Measurements from ENCODE around the gene TPI1.
"Not testable (repeated sequence)": the region's sequence is repeated elsewhere in the genome, so short reads cannot be mapped to it uniquely, and the experiment has no call there.

The TPI1 gene

DNA sequence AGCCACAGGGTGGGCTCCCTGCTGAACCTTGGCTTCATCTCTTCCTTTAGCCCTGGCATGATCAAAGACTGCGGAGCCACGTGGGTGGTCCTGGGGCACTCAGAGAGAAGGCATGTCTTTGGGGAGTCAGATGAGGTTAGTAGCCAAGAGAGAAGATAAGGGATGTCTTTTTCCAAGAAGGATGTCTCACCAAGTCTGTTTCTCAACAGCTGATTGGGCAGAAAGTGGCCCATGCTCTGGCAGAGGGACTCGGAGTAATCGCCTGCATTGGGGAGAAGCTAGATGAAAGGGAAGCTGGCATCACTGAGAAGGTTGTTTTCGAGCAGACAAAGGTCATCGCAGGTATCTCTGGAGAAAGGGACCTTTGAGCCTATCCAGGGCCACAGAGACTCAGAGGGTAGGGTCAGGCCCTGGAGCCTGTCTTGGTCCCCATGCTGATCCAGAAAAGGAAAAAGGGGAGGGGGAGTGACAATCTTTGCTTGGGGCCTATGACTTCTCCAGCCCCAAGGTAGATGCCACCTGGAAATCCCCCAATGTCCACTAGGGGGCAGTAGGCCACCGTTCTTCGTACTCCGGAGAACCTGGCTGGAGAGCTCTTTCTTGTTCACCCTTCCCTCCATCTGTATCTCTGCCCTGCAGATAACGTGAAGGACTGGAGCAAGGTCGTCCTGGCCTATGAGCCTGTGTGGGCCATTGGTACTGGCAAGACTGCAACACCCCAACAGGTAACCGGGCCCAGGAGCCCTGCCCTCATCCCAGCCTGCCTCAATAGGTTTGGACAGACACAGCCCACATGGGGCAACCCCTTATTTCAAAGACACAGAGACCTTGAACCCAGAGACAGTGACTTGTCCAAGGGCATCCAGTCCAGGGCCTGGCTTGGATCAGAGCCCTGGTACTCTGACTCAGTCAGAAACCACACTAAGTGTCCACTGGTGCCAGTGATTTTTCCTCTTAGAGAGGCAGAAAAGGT is 2.0 kb downstream of the TPI1 start:
- DNase-seq (ENCODE audit: low read depth in 2 of 2), result peak; percentile 58 to 61

DNA sequence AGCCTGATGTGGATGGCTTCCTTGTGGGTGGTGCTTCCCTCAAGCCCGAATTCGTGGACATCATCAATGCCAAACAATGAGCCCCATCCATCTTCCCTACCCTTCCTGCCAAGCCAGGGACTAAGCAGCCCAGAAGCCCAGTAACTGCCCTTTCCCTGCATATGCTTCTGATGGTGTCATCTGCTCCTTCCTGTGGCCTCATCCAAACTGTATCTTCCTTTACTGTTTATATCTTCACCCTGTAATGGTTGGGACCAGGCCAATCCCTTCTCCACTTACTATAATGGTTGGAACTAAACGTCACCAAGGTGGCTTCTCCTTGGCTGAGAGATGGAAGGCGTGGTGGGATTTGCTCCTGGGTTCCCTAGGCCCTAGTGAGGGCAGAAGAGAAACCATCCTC is 3.0 kb downstream of the TPI1 start:
- not testable (repeated sequence) for DNase-seq (ENCODE audit: low read depth in 2 of 2)

DNA sequence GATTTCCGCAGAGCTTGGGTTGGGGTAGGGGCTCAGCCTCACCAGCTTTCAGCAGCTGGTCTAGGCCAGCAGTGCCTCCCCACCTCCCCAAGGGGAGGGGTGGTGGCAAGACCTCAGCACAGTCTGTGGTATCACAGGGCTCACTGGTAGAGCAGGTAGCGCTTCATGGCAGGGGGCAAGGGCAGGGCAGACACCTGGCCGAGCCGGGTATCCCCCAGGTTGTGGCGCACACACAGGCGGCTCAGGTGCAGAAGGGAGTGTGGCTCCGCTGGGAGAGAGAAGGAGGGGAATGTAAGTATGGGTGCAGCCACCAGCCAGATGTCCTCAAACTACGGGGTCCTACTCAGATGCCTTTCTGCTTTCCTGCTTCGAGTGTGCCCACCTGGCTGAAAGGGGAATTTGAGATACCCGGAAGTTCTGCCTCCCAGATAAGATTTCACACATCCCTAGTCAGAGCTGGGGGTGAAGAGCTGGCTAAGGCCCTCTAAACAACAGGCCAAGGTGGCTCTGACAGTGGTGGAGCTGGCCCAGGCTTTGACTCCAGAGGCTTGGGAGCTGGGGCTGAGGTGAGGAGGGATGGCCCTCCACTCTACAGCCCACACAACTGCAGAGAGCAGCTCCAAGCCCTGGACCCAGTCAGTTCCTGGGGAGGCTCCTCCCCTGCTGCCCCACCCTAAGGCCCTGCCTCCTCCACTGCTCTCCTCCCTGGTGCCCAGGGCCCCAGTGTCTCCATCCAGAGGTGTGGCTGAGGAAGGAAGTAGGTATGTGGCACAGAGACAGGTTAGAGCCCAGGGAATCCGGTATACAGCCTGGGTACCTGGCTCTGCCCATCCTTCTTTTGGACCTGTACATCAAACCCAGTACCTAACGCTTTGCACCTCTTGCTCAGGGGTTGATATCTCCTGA is 4.0 kb downstream of the TPI1 start:
- DNase-seq (ENCODE audit: low read depth in 2 of 2), result no peak

DNA sequence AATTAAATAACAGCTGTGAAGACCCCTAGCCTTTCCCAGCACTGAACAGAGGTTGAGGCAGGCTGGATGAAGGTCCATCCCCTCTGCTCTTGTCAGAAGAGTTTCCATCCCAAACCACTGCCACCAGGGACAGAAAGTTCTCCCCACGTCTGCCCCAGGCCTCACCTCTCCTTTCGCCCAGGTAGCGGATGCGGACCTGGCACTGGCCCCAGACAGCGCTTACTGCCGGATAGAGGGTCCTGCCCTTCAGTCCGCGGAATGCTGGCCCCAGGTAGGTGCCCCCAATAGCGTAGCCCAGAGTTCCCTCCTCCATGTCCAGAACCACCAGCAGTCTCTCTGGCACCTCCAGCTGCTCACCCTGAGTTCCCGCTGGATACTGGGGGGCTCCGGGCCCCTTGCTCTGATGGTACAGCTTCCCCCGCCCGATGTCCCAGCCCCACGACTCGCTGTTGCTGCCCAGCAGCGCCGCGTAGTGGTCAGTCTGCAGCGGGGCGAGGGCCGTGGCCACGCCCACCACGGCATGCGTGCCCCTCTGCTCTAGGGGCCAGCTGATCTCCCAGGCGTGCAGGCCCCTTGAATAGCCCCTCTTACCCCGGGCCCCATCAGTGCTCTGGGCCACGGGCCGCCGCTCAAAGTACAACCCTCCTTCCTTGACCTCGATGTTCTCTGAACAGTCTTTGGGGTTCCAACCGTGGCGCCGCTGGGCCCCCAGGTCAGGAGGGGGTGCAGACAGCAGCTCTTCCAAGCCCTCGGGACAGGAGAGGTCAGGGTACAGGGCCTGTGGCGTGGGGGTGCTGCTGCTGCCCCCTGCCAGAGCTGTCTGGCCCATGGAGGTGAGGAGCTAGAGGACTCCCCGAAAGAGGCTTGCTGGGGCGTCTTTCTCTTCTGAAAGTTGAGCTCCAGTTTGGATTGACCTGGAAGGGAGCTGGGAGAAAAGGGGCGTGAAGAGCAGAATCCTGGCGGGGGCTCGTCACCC is 5.0 kb downstream of the TPI1 start:
- peak; percentile 77 to 81 for DNase-seq (ENCODE audit: low read depth in 2 of 2)

DNA sequence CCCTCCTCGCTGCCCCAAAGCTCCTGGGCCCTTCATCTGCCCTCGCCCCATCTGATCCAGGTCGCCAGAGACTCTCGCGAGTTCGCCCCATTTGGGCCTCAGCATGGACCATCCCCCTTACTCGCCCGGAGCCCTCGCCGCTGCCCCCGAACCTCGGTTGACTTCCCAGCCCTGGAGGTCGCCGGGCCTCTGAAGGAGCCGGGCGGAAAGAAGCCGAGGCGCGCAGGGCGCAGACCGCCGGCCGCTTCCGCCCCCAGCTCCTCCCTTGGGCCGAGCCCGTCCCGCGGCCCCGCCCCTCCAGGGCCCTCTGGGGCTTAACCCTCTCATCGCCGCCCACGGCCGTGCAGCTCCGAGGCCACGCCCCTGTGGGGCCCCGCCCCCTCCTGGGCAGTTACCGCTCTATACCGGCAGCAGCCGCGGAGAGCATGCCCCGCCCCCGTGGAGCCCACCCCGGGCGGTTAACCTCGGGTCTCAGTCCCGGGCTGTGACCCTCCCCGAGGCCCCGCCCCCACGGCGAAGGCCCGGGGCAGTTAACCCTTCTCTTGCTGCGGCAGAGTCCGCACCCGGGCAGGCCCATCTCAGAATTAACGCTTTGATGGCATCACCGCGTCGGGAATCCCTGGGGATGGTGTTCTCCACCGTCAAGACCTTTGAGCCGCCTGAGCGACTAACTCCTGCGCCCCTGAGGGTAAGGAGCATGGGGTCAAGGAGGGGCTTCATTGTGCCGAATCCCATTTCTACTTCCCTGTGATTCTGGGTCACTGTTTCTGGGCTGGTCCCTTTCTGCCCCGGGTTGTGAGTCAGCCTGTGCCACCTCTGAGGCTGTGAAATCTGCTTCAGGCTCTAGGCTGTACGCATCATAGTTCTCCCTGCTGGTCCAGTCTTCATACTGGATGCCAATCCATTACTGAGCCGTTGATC is 6.0 kb downstream of the TPI1 start, which contains the start of gene SPSB2:
Gene SPSB2, minus strand, starts transcription at position 210 of the 921 bp plus-strand sequence. CDS start 402 bp downstream, outside the sequence.
- peak; percentile 99 for DNase-seq (ENCODE audit: low read depth in 2 of 2)

DNA sequence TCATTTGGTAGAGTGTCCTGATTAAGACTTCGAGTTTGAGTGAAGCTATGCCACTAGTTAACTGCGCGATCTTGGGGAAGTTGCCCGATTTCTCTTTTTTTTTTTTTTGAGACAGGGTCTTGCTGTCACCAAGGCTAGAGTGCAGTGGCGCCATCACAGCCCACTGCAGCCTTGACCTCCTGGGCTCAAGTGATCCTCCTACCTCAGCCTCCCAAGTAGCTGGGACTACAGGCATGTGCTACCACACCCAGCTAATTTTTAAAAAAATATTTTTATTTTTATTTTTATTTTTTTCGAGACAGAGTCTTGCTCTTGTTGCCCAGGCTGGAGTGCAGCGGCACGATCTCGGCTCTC is 6.7 kb downstream of the TPI1 start:
- not testable (repeated sequence) for DNase-seq (ENCODE audit: low read depth in 2 of 2)

DNA sequence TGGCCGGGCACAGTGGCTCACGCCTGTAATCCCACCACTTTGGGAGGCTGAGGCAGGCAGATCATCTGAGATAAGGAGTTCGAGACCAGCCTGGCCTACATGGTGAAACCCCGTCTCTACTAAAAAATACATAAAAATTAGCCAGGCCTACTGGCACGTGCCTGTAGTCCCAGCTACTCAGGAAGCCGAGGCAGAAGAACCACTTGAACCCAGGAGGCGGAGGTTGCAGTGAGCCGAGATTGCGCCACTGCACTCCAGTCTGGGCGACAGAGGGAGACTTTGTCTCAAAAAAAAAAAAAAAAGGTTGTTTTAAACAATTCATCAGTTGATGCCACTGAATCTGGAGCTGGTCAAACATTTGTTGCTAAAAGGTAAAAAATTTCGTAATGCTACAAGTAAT is 12.5 kb downstream of the TPI1 start:
- DNase-seq (ENCODE audit: low read depth in 2 of 2), result not testable (repeated sequence)

DNA sequence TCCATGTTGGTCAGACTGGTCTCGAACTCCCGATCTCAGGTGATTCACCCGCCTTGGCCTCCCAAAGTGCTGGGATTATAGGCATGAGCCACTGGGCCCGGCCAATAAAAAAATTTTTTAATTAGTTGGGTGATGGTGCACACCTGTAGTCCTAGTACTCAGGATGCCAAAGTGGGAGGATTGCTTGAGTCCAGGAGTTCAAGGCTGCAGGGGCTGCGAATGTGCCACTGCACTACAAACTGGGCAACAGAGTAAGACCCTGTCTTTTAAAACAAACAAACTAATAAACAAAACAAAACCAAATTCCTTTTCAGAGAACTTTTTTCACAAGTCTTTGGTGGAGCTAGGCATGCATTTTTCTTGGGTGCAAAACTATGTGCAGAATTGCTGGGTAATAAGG is 15.9 kb downstream of the TPI1 start:
- DNase-seq (ENCODE audit: low read depth in 2 of 2), result no peak

DNA sequence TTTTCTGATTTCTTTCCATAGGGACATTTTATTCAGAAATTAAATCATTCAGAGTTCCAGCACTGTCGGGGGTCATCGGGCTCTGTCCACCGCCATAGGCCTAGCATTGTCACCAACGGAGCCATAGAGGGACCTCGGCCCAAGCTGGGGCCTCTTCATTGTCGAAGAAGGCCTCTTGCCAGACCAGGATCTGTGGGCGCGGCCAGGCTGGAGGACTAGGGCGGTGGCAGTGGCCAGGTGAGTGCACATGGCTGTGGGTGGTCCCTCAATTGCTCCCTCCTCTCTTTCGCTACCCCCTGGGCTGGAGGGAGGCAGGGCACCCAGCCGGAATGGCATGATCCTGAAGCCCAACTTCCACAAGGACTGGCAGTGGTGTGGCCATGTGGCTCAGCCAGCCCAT is 16.4 kb downstream of the TPI1 start:
- DNase-seq (ENCODE audit: low read depth in 2 of 2), result no peak

DNA sequence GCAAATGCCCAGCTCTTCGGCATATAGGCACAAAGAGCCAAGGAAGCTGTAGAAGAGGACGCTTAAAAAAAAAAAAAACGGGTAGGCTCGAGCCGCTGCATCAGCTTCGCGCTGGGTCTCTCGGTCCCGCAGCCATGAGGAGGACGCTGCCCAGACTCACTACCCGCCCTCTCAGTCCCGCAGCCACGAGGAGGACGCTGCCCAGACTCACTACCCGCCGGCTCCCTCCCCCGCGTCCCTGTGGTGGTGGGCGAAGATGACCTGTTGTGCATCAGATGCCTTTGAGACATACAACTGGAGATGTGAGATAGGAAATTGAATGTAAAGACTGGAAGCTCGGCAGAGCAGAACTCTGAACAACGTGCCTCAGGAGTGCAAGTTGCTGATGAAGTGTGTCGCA is 17.2 kb downstream of the TPI1 start:
- DNase-seq (ENCODE audit: low read depth in 2 of 2), result no peak

DNA sequence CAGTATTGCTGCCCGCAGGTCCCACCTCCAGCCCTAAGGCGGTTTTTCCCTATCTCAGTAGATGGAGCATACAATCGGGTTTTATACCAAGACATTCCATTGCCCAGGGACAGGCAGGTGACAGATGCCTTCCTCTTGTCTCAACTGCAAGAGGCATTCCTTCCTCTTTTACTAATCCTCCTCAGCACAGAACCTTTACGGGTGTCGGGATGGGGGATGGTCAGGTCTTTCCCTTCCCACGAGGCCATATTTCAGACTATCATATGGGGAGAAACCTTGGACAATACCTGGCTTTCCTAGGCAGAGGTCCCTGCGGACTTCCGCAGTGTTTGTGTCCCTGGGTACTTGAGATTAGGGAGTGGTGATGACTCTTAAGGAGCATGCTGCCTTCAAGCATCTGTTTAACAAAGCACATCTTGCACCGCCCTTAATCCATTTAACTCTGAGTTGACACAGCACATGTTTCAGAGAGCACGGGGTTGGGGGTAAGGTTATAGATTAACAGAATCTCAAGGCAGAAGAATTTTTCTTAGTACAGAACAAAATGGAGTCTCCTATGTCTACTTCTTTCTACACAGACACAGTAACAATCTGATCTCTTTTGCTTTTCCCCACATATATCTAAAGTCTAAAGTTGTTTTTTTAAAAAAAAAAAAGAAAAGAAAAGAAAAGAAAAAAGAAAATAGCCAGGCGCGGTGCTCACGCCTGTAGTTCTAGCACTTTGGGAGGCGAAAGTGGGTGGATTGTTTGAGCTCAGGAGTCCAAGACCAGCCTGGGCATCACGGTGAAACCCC is 19.1 kb downstream of the TPI1 start:
- not testable (repeated sequence) for DNase-seq (ENCODE audit: low read depth in 2 of 2)

DNA sequence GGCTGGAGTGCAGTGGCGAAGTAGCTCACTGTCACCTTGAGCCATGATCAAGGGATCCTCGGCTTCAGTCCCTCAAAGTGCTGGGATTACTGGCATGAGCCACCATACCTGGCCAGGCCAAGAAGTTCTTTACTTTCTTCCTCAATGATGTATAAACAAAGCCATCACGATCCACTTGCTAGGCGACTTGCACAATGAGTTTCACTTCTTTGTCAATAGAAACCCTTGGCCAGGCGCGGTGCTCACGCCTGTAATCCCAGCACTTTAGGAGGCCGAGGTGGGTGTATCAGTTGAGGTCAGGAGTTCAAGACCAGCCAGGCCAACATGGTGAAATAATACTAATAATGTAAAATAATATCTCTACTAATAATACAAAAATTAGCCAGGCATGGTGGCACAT is 20.1 kb downstream of the TPI1 start:
- no peak for DNase-seq (ENCODE audit: low read depth in 2 of 2)

DNA sequence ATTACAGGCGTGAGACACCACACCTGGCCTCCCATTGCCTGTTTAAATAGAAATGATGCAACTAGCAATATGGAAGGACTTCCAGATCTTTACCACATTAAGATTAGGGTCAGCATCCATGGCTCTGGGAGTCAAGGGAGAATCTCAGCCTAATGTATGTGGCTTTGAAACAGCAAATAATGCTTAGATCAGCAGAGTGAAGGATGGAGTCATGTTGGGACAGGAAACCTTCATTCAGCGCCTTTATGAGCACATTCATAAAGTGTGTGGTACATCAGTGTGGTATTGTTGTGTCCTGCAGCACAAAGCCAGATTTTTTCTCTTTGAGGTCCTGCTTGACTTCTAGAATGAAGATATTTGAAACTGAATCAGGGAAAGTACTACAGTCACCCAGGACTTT is 21.0 kb downstream of the TPI1 start:
- no peak for DNase-seq (ENCODE audit: low read depth in 2 of 2)

DNA sequence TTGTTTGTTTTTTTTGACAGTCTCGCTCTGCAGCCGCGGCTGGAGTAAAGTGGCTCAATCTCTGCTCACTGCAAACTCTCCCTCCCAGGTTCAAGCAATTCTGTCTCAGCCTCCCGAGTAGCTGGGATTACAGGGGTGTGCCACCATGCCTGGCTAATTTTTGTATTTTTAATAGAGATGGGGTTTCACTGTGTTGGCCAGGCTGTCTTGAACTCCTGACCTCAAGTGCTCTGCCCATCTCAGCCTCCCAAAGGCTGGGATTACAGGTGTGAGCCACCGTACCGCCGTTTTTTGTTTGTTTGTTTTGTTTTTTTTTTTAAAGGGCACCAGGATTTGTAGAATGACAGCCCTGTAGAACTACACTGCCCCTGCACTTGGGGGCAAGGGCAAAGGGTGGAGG is 21.5 kb downstream of the TPI1 start:
- DNase-seq (ENCODE audit: low read depth in 2 of 2), result not testable (repeated sequence)

DNA sequence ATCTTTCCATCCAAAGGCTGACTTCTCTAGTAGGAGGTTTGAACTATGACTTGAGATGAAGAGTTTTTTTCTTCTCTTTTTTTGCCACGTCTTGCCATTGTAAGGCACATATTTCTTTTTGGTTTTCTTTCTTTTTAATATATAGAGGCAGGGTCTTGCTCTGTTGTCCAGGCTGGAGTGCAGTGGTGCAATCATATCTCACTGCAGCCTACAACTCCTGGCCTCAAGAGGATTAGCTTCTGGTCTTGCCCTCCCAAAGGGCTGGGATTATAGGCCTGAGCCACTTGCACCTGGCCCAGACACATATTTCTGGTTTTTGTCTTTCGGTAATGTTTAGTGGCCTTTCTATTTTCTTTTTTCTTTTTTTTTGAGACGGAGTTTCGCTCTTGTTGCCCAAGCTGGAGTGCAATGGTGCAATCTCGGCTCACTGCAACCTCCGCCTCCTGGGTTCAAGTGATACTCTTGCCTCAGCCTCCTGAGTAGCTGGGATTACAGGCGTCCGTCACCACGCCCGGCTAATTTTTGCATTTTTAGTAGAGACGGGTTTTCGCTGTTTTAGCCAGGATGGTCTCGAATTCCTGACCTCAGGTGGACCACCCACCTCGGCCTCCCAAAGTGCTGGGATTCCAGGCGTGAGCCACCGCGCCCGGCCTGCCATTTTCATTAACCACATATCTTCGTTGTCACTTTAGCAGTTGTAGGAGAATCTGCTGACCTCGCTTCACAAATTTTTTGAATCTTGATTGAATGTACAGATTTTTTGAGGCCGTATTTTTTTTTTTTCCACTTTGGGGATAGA is 22.6 kb downstream of the TPI1 start:
- not testable (repeated sequence) for DNase-seq (ENCODE audit: low read depth in 2 of 2)

DNA sequence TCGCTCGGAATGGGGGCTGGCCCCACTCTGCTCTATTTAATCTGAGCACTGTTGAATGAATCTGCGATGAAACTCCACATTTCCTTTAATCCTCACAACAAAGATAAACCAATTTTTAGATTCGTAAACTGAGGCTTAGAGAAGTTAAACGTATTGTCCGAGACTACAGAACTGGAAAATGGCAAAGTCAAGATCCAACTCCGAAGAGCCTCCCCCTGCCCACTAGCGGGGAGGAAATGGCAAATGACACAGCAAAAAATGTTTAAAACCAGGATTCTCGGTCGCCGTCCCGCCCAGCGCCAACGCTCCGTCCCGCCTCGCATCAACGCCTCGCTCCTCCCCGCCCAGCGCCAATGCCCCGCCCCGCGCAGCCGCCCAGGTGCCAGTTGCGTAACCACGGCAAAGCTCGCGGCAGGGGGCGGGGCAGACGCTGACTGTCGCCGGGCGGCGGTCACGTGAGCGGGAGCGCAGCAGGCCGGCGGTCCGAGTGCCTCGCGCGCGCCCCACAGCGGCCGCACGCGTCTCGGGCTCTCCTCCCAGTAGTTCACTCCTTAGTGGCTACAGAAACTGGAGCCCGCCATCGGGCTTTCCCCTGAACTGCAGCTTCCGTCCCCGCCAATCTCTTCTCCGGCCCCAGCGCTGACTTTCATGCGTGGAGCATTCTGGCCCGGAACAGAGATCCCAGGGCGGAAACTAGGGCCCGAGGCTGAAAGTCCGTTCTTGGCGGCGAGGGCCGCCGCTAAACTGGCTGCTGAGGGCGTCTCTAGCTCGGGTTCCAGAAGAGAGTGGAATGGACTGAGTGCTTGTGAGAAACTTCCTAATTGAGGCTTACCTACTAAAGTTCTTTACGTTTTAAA is 23.7 kb downstream of the TPI1 start:
- peak; percentile 97 to 99 for DNase-seq (ENCODE audit: low read depth in 2 of 2)

DNA sequence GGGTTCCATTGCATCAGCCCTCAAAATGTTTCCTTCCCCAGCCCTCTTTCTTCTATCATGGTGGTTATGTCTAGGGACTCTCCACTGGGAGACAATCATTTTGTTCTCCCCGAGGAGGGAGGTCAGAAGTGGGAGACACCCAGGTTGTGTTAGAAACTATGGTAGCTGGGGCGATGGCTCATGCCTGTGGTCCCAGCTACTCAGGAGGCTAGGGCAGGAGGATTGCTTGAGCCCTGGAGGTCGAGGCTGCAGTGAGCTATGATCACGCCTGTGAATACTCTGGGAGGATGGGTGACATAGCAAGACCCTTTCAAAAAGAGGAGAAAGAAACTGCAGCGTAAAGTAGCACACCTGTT is 24.3 kb downstream of the TPI1 start:
- DNase-seq (ENCODE audit: low read depth in 2 of 2), result no peak

DNA sequence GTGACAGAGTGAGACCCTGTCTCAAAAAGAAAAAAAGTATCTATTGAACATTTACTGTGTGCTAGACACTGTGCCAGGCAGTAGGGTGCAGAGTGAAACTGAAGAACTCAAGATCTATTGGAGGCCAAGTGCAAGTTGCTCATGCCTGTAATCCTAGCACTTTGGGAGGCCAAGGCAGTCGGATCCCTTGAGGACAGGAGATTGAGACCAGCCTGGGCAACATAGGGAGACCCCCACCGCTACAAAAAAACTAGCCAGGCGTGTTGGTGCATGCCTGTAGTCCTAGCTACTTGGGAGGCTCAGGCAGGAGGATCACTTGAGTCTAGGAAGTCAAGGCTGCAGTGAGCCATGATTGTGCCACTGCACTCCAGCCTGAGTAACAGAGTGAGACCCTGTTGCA is 25.4 kb downstream of the TPI1 start:
- DNase-seq (ENCODE audit: low read depth in 2 of 2), result not testable (repeated sequence)
